ENCODE data around the gene BARX2.
A peak's percentile ranks its signal among the peaks of the same experiment; 100 is the strongest.
"Not testable (repeated sequence)": the region's sequence is repeated elsewhere in the genome, so short reads cannot be mapped to it uniquely, and the experiment has no call there.

The BARX2 gene, protein sequence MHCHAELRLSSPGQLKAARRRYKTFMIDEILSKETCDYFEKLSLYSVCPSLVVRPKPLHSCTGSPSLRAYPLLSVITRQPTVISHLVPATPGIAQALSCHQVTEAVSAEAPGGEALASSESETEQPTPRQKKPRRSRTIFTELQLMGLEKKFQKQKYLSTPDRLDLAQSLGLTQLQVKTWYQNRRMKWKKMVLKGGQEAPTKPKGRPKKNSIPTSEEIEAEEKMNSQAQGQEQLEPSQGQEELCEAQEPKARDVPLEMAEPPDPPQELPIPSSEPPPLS

DNA sequence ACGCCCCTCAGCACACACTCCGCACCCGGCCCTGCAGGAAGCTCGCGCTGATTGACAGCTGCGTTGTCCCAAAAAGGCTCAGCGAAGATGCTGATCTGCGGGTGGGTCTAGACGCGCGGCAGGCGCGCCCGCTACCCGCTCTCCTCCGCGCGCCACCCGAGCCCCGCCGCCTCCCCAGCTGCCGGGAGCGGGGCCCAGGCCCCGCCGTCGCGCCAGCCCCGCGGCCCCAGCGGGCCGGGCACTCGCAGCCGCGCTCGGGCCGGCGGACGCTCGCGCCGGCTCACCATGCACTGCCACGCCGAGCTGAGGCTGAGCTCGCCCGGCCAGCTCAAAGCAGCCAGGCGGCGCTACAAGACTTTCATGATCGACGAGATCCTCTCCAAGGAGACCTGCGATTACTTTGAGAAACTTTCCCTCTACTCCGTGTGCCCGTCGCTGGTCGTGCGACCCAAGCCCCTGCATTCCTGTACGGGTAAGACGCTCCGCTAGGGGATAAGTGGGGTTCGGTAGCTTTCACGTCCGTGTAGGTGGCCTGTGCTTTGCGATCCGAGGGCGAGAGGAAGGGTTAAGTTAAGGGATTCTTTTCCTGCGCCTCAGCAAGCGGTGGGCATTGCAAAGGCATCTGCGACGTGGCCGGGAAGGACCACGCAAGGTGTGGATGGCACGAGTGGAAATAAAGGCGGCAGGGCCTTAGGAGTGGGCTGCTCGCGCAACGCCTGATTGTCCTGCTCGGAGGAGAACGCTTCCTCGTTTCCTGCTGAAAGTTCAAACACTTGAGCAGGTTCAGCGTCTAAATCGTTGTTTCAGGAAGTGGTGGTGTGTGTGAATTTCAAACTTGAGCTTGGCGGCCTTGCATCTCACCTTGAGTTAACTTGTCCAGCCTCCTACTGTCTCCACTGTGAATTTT, at the start of gene BARX2:
BARX2 (plus strand) TSS at position 98 of the 907 bp plus-strand sequence; CDS start at position 286, 188 bp downstream.
- peak; percentile 87 for DNase-seq (ENCODE audit: low read depth)
- TF ChIP-seq, protein P1, sequence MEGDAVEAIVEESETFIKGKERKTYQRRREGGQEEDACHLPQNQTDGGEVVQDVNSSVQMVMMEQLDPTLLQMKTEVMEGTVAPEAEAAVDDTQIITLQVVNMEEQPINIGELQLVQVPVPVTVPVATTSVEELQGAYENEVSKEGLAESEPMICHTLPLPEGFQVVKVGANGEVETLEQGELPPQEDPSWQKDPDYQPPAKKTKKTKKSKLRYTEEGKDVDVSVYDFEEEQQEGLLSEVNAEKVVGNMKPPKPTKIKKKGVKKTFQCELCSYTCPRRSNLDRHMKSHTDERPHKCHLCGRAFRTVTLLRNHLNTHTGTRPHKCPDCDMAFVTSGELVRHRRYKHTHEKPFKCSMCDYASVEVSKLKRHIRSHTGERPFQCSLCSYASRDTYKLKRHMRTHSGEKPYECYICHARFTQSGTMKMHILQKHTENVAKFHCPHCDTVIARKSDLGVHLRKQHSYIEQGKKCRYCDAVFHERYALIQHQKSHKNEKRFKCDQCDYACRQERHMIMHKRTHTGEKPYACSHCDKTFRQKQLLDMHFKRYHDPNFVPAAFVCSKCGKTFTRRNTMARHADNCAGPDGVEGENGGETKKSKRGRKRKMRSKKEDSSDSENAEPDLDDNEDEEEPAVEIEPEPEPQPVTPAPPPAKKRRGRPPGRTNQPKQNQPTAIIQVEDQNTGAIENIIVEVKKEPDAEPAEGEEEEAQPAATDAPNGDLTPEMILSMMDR (IDR thresholded peaks at IDR 0.05; ENCODE audit: insufficient read depth, low read depth, low read length, missing control alignments) = peak; percentile 64
- H3K4me3 ChIP-seq (ENCODE audit: low read length) = peak within 1 kb of the TSS; percentile 98

DNA sequence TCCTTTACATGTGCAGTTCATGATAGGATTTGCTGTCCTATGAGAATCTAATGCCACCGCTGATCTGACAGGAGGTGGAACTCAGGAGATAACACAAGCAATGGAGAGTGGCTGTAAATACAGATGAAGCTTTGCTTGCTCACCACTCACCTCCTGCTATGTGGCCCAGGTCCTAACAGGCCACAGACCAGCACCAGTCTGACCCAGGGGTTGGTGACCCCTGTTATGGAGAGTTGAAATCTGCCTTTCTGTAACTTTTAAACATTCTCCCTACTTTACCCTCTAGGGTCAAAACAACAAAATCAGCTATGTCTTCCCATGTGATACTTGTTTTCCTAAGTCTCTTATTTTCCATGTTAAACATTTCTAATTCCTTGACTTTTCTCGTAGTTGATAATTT, 48.7 kb upstream of the BARX2 start:
- H3K4me3 ChIP-seq (ENCODE audit: low read length) = no peak overlapping the region
- no peak for DNase-seq (ENCODE audit: low read depth)
- TF ChIP-seq, protein P1 (IDR thresholded peaks at IDR 0.05; ENCODE audit: insufficient read depth, low read depth, low read length, missing control alignments) = no peak

DNA sequence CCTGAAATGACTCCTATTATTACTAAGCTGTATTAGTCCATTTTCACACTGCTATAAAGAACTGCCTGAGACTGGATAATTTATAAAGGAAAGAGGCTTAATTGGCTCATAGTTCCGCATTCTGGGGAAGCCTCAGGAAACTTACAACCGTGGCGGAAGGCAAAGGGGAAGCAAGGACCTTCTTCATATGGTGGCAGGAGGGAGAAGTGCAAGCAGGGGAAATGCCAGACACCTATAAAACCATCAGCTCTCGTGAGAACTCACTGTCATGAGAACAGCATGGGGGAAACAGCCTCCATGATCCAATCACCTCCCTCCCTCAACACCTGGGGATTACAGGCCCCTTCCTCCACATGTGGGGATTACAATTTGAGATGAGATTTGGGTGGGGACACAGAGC, 47.9 kb upstream of the BARX2 start:
- not testable (repeated sequence) for H3K4me3 ChIP-seq (ENCODE audit: low read length); DNase-seq (ENCODE audit: low read depth)

DNA sequence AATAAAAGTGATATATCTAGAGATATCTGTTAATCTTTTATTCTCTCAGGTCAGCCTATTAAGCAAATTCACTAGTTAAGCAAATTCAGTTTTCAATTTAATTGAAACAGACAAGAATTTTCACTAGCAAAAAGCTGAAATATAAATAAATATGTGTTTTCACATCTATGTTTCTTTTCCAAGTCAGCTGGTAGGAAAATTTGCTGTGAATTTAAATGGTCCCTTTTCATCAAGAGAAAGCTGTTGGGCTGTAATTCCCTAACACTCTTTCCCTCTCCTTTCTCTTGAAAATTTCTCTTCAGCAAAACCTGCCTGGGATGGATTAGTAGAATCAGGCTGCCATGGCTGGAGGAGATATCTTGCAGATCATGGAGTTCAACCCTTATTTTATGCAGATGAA, 46.9 kb upstream of the BARX2 start:
- TF ChIP-seq, protein P1 (IDR thresholded peaks at IDR 0.05; ENCODE audit: insufficient read depth, low read depth, low read length, missing control alignments) = no peak
- H3K4me3 ChIP-seq (ENCODE audit: low read length) = no peak overlapping the region
- no peak for DNase-seq (ENCODE audit: low read depth)

DNA sequence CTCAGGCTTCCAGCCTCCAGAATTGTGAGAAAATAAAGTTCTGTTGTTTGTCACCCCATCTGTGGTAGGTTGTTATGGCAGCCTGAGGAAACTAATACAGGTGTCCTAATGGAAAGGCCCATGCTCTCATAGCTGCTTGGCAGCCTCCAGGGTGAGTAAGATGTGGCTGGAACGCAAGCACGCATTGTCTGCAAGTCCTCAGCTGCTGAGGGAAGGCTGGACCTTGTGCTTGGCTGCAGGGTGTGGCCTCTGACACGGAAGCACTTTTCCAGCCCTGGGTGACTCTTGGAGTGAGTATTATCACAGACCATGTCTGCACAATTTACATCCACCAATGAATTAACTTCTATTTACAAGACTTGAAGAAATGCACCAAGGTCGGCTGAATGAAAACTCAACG, 44.4 kb upstream of the BARX2 start:
- TF ChIP-seq, protein P1 (IDR thresholded peaks at IDR 0.05; ENCODE audit: insufficient read depth, low read depth, low read length, missing control alignments) = no peak
- DNase-seq (ENCODE audit: low read depth) = peak; percentile 67
- no peak overlapping the region for H3K4me3 ChIP-seq (ENCODE audit: low read length)

DNA sequence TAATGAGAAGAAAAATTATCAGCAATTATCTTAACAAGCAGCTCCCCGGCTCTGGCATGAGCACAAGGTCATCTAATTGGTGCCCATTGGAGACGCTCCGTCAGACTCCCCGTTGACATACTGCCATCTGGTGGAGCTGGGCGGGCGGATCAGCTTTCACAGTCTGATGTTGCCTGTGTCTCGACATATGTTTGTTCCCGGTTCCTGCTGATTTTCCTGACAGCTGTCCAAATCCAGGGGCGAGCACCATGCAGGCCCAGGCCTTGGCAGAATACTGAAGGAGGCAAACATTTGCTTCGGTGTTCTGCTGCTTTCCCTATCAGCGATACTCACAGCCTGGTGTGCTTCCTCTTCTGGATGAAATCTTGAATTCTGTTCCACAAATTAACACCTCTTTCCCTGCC, 43.8 kb upstream of the BARX2 start:
- peak; percentile 82 for DNase-seq (ENCODE audit: low read depth)
- H3K4me3 ChIP-seq (ENCODE audit: low read length) = no peak overlapping the region
- TF ChIP-seq, protein P1 (IDR thresholded peaks at IDR 0.05; ENCODE audit: insufficient read depth, low read depth, low read length, missing control alignments) = peak; percentile 92

DNA sequence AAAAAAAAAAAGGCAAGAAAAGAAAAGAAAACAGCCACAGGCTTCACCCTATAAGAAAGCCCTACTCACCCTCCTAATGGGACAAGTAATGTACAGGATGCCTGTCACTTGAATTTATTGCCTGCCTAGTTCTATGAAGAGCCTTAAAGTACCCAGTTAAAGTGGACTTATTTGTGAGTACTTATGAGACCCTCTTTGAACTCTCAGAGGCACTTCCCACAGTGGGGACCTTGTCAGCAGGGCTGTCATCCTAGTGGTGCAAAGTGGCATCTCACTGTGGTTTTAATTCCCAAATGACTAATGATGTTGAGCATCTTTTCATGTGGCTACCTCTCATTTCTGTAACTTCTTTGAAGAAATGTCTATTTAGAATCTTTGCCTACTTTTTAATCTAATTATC, 41.8 kb upstream of the BARX2 start:
- no peak overlapping the region for H3K4me3 ChIP-seq (ENCODE audit: low read length)
- TF ChIP-seq, protein P1 (IDR thresholded peaks at IDR 0.05; ENCODE audit: insufficient read depth, low read depth, low read length, missing control alignments) = peak; percentile 41
- no peak for DNase-seq (ENCODE audit: low read depth)

DNA sequence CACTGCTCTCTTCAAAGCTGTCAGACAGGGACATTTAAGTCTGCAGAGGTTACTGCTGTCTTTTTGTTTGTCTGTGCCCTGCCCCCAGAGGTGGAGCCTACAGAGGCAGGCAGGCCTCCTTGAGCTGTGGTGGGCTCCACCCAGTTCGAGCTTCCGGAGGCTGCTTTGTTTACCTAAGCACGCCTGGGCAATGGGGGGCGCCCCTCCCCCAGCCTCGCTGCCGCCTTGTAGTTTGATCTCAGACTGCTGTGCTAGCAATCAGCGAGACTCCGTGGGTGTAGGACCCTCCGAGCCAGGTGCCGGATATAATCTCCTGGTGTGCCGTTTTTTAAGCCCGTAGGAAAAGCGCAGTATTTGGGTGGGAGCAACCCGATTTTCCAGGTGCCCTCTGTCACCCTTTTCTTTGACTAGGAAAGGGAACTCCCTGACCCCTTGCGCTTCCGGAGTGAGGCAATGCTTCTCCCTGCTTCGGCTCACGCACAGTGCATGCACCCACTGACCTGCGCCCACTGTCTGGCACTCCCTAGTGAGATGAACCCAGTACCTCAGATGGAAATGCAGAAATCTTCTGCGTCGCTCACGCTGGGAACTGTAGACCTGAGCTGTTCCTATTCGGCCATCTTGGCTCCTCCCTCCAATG, 31.2 kb upstream of the BARX2 start:
- DNase-seq (ENCODE audit: low read depth); H3K4me3 ChIP-seq (ENCODE audit: low read length): not testable (repeated sequence)
